ENCODE data around the gene CRISPLD2.

DNA sequence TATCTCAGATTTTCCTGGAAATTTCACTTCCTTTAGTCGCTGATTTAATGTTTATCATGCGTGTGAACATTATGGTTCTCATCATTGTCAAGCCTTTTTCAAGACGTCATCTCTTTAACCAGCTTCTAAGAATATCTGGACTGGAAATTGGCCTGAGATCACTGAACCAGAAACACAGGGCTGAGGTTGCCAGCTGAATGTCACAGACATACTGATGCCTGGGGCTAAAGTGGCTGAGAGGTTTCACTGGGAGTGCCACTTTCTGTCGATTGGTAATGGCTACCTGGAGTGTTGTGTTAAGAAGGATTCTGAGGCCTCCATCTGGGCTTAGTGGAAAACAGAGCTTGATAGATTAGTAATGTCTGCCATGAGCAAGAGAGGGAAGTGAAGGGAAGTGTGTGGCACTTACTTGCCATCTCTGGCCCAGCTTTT lies 54.2 kb downstream of the CRISPLD2 start:
- no peak for TF ChIP-seq CTCF (IDR thresholded peaks at IDR 0.05)
- no peak for TF ChIP-seq POLR2A (IDR thresholded peaks at IDR 0.05)
- TF ChIP-seq POLR2AphosphoS5 (IDR thresholded peaks at IDR 0.05) = no peak
